ENCODE results near the gene SLC25A42.

- TF ChIP-seq POLR2A (IDR thresholded peaks at IDR 0.05; ENCODE audit: low read length), result no peak
- TF ChIP-seq RARB (CRISPR knock-in tag; IDR thresholded peaks at IDR 0.05), result no peak
Measured at GRCh38 chr19:19145684-19146608, 82.2 kb downstream of the SLC25A42 start.
